CD4-positive, alpha-beta T cell treated with Interleukin-12 subunit alpha and Interleukin-12 subunit beta, for 1 hour (primary cell): ENCODE data around the gene PGAP2.
A peak's percentile ranks its signal among the peaks of the same experiment; 100 is the strongest.

Source experiments
- DNase-seq: peaks from one replicate; pipeline ENCODE4 v3.0.0-alpha.2; 2020

PGAP2 gene

GRCh38 chr11:3859373-3859881 lies 51.1 kb downstream of the PGAP2 start:
- DNase-seq: no peak

GRCh38 chr11:3860375-3860774 lies 52.0 kb downstream of the PGAP2 start:
- no peak for DNase-seq

- peak; percentile 49 for DNase-seq
Observed at GRCh38 chr11:3860898-3861393, 52.6 kb downstream of the PGAP2 start.

- DNase-seq: no peak
Observed at GRCh38 chr11:3861683-3862082, 53.3 kb downstream of the PGAP2 start.

GRCh38 chr11:3865388-3866193 lies 57.2 kb downstream of the PGAP2 start:
- no peak for DNase-seq

GRCh38 chr11:3866206-3866605 lies 57.8 kb downstream of the PGAP2 start:
- no peak for DNase-seq

GRCh38 chr11:3866836-3867208 lies 58.5 kb downstream of the PGAP2 start:
- no peak for DNase-seq

- DNase-seq: no peak
Observed at GRCh38 chr11:3867209-3868091, 59.1 kb downstream of the PGAP2 start.

- no peak for DNase-seq
Observed at GRCh38 chr11:3873712-3874349, 65.5 kb downstream of the PGAP2 start.
